ENCODE results near the gene VPS39. TPM values are rescaled to one million over a fixed set of nuclear protein-coding genes. Genes with fewer than 3 reads are reported as not detected.

Gene VPS39
- polyA plus RNA-seq, 2 of the 4 experiments (the other 2 are of a cell fraction): 18.3 to 33.3 TPM

DNA sequence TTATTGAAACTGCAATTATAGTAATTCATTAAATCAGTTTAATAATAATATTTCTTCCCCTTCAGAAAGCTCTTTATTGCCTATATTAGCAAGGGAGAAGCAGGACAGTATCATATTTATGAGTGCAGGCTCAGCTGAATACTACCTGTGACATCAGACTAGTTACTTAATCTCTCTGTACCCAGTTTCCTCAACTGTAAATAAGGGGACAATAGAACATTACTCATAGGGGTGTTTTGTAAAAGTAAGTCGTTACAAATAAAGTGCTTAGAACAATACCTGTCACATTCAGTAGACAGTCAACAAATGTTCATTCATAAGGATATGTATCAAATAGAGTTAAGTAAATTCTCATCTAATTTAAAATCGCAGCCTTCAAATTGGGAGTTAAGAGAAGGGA is 12.1 kb upstream of the VPS39 start:
- Histone ChIP-seq H3K4me3 (no peak overlapping the region), H3K4me2 (no peak overlapping the region), H3K4me1 (no peaks in the 10 kb centered on the region), H3K9me3 (no peaks in the 10 kb centered on the region), H3K27ac (no peak overlapping the region)
- WGBS (ENCODE audit: missing lambda C conversion rate): 47% methylated on average over 2 of the region's 2 CpGs
- DNase-seq (ENCODE audit: low read depth in 1 of 2, low spot score in 1 of 2) (no peak), ATAC-seq (no peak), FAIRE-seq (no peak)
- TF ChIP-seq RFX5 (IDR thresholded peaks at IDR 0.05): no peak
- no peak for TF ChIP-seq MAZ (IDR thresholded peaks at IDR 0.05; ENCODE audit: borderline replicate concordance, low read depth, low read length)
- TF ChIP-seq, protein P1, sequence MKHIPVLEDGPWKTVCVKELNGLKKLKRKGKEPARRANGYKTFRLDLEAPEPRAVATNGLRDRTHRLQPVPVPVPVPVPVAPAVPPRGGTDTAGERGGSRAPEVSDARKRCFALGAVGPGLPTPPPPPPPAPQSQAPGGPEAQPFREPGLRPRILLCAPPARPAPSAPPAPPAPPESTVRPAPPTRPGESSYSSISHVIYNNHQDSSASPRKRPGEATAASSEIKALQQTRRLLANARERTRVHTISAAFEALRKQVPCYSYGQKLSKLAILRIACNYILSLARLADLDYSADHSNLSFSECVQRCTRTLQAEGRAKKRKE (CRISPR knock-in tag; IDR thresholded peaks at IDR 0.05; ENCODE audit: low read depth): no peak
- TF ChIP-seq NPAS2 (CRISPR knock-in tag; IDR thresholded peaks at IDR 0.05; ENCODE audit: borderline replicate concordance): no peak
- no peak for TF ChIP-seq HOXB13 (CRISPR knock-in tag; IDR thresholded peaks at IDR 0.05; ENCODE audit: low read depth)
- no peak for TF ChIP-seq RAD21 (conservative IDR thresholded peaks at IDR 0.05 in 1 of 2, IDR thresholded peaks at IDR 0.05 in 1 of 2)
- TF ChIP-seq, protein P2, sequence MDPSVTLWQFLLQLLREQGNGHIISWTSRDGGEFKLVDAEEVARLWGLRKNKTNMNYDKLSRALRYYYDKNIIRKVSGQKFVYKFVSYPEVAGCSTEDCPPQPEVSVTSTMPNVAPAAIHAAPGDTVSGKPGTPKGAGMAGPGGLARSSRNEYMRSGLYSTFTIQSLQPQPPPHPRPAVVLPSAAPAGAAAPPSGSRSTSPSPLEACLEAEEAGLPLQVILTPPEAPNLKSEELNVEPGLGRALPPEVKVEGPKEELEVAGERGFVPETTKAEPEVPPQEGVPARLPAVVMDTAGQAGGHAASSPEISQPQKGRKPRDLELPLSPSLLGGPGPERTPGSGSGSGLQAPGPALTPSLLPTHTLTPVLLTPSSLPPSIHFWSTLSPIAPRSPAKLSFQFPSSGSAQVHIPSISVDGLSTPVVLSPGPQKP (IDR thresholded peaks at IDR 0.05; ENCODE audit: low read depth, low read length): no peak
- TF ChIP-seq EP300 (IDR thresholded peaks at IDR 0.05): no peak
- TF ChIP-seq EHF (CRISPR knock-in tag; IDR thresholded peaks at IDR 0.05): no peak
- TF ChIP-seq ZC3H11A (IDR thresholded peaks at IDR 0.05): no peak
- TF ChIP-seq, protein P3, sequence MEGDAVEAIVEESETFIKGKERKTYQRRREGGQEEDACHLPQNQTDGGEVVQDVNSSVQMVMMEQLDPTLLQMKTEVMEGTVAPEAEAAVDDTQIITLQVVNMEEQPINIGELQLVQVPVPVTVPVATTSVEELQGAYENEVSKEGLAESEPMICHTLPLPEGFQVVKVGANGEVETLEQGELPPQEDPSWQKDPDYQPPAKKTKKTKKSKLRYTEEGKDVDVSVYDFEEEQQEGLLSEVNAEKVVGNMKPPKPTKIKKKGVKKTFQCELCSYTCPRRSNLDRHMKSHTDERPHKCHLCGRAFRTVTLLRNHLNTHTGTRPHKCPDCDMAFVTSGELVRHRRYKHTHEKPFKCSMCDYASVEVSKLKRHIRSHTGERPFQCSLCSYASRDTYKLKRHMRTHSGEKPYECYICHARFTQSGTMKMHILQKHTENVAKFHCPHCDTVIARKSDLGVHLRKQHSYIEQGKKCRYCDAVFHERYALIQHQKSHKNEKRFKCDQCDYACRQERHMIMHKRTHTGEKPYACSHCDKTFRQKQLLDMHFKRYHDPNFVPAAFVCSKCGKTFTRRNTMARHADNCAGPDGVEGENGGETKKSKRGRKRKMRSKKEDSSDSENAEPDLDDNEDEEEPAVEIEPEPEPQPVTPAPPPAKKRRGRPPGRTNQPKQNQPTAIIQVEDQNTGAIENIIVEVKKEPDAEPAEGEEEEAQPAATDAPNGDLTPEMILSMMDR (IDR thresholded peaks at IDR 0.05): no peak
- no peak for TF ChIP-seq CBX2 (IDR thresholded peaks at IDR 0.05; ENCODE audit: borderline replicate concordance, low read depth)
- no peak for TF ChIP-seq POLR2AphosphoS2 (conservative IDR thresholded peaks at IDR 0.05; ENCODE audit: low read length)
- no peak for TF ChIP-seq BHLHE40 (IDR thresholded peaks at IDR 0.05; ENCODE audit: low read depth, low read length)
- TF ChIP-seq HOXA7 (CRISPR knock-in tag; IDR thresholded peaks at IDR 0.05): no peak
- CTCF ChIA-PET: interaction anchor here (1.9 kb wide), 1 partner anchor 10 kb away, joined by 7 read pairs; no protein-coding TSS in a partner anchor
- POLR2A ChIA-PET: interaction anchor here (1.1 kb wide), 1 partner anchor 12 kb away, joined by 5 read pairs; the partner anchor contains the start of gene VPS39

DNA sequence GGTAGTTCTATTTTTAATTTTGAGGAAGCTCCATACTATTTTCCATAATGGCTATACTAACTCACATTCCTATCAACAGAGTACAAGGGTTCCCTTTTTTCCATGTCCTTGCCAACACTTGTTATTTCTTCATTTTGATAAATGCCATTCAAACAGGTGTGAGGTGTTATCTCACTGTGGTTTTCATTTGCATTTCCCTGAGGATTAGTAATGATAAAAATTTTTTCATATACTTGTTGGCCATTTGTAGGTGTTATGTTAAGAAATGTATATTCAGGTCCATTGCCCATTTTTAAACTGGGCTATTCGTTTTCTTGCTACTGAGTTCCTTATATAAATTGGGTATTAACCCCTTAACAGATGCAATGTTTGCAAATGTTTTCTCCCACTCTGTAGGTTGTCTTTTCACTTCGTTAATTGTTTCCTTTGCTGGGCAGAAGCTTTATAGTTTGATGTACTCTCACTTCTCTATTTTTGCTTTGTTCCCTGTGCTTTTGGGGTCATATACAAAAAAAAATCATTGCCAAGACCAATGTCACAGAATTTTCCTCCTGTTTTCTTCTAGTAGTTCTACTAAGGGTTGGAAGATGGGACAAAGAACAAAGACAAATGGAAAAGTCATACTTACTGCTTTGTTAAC is 11.0 kb upstream of the VPS39 start:
- Histone ChIP-seq H3K4me3 (no peak overlapping the region), H3K4me1 (no peaks in the 10 kb centered on the region), H3K4me2 (no peak overlapping the region), H3K27ac (no peak overlapping the region), H3K9me3 (no peaks in the 10 kb centered on the region)
- ChIA-PET CTCF (no interaction called here), POLR2A (no interaction called here)
- TF ChIP-seq, protein P1 (CRISPR knock-in tag; IDR thresholded peaks at IDR 0.05; ENCODE audit: low read depth): no peak
- TF ChIP-seq ZFP36 (IDR thresholded peaks at IDR 0.05; ENCODE audit: borderline replicate concordance, partially characterized antibody) (no peak), POLR2A (IDR thresholded peaks at IDR 0.05; ENCODE audit: low read length) (no peak), TP53 (CRISPR knock-in tag; IDR thresholded peaks at IDR 0.05) (no peak), CBX8 (IDR thresholded peaks at IDR 0.05) (no peak), HEYL (CRISPR knock-in tag; IDR thresholded peaks at IDR 0.05) (no peak), JUNB (IDR thresholded peaks at IDR 0.05) (no peak), PHF8 (IDR thresholded peaks at IDR 0.05; ENCODE audit: borderline replicate concordance, low read depth) (no peak), RCOR1 (IDR thresholded peaks at IDR 0.05; ENCODE audit: low read depth, low read length) (no peak), EP300 (IDR thresholded peaks at IDR 0.05) (no peak), CHD2 (IDR thresholded peaks at IDR 0.05; ENCODE audit: low read length, partially characterized antibody) (no peak), HOXA7 (CRISPR knock-in tag; IDR thresholded peaks at IDR 0.05) (no peak), ZSCAN20 (CRISPR knock-in tag; IDR thresholded peaks at IDR 0.05) (no peak), ZNF302 (CRISPR knock-in tag; IDR thresholded peaks at IDR 0.05) (no peak), NPAS2 (CRISPR knock-in tag; IDR thresholded peaks at IDR 0.05; ENCODE audit: borderline replicate concordance) (no peak)
- TF ChIP-seq, protein P2 (IDR thresholded peaks at IDR 0.05; ENCODE audit: low read depth, low read length): no peak
- TF ChIP-seq, protein P4, sequence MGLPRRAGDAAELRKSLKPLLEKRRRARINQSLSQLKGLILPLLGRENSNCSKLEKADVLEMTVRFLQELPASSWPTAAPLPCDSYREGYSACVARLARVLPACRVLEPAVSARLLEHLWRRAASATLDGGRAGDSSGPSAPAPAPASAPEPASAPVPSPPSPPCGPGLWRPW (IDR thresholded peaks at IDR 0.05): no peak
- TF ChIP-seq, protein P5, sequence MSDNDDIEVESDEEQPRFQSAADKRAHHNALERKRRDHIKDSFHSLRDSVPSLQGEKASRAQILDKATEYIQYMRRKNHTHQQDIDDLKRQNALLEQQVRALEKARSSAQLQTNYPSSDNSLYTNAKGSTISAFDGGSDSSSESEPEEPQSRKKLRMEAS (IDR thresholded peaks at IDR 0.05): no peak
- ATAC-seq: no peak
- 38% methylated on average over 2 of the region's 2 CpGs for WGBS (ENCODE audit: missing lambda C conversion rate)
- no peak for FAIRE-seq
- DNase-seq (ENCODE audit: low read depth in 1 of 2, low spot score in 1 of 2): no peak
